K562 (cell line): ENCODE results near the gene ZSWIM7.

Experiments
- CTCF ChIP-seq, 3 experiments: IDR thresholded peaks in 2 of 3; conservative IDR thresholded peaks in 1 of 3; 2 replicates each; pipeline ENCODE4 v1.5.1; 2011 to 2012; ENCODE audit warnings: low read length in 3 of 3, mild to moderate bottlenecking in 3 of 3, control low read depth in 2 of 3, improper control_type of control experiment in 1 of 3, inconsistent platforms in 1 of 3, low read depth in 1 of 3, mixed read lengths in 1 of 3, moderate library complexity in 1 of 3; ENCODE audit not compliant: insufficient read depth in 2 of 3
- ELF4 ChIP-seq: fragments of 450-650 bp; formaldehyde crosslinking; IDR thresholded peaks from 2 replicates; pipeline ENCODE4 v1.4.0; 2022; ENCODE audit warnings: missing genetic modification characterization
- FOXO4 ChIP-seq: fragments of 450-650 bp; formaldehyde crosslinking; IDR thresholded peaks from 2 replicates; pipeline ENCODE4 v1.4.0; 2020; ENCODE audit warnings: mild to moderate bottlenecking, moderate library complexity
- JUNB ChIP-seq: fragments of 450-650 bp; formaldehyde crosslinking; conservative IDR thresholded peaks from 2 replicates; pipeline ENCODE4 v1.4.0; 2020; ENCODE audit warnings: mild to moderate bottlenecking
- KAT2B ChIP-seq: IDR thresholded peaks from one replicate; pipeline ENCODE4 v1.6.1; 2012; ENCODE audit warnings: low read depth, mild to moderate bottlenecking, control low read depth, inconsistent platforms, low read length, moderate library complexity
- PHB2 ChIP-seq: fragments of 450-650 bp; IDR thresholded peaks from 2 replicates; pipeline ENCODE4 v1.6.1; 2017; ENCODE audit warnings: low read depth
- YY1 ChIP-seq, 3 experiments: IDR thresholded peaks; 2 replicates each; pipeline ENCODE4 v1.6.1; 2011; ENCODE audit warnings: low read length in 2 of 3, mild to moderate bottlenecking in 2 of 3, moderate library complexity in 2 of 3, borderline replicate concordance in 1 of 3, control low read depth in 1 of 3, low read depth in 1 of 3; ENCODE audit not compliant: insufficient read depth in 3 of 3, insufficient replicate concordance in 2 of 3, control insufficient read depth in 1 of 3, insufficient read length in 1 of 3; ENCODE audit errors: extremely low read depth in 1 of 3
- ZNF212 ChIP-seq: fragments of 450-650 bp; formaldehyde crosslinking; IDR thresholded peaks from 2 replicates; pipeline ENCODE4 v1.4.0; 2020; ENCODE audit warnings: mild to moderate bottlenecking
- TF ChIP-seq, protein P1 (sequence below): sonication (generic); formaldehyde crosslinking; IDR thresholded peaks from 2 replicates; pipeline ENCODE4 v1.8.1; 2023; ENCODE audit warnings: mild to moderate bottlenecking, missing genetic modification reagents, moderate library complexity
- TF ChIP-seq, protein P2 (sequence below): sonication (generic); formaldehyde crosslinking; IDR thresholded peaks from 2 replicates; pipeline ENCODE4 v1.8.1; 2023; ENCODE audit warnings: mild to moderate bottlenecking, missing genetic modification reagents
- TF ChIP-seq, protein P3 (sequence below), 2 experiments: fragments of 250-450 bp in 1 of 2; fragments of 450-650 bp in 1 of 2; sonication (Bioruptor Pico) in 1 of 2; IDR thresholded peaks; 2 replicates each; pipeline versions ENCODE4 v1.6.1 to v1.8.0; 2016 to 2021; ENCODE audit warnings: mild to moderate bottlenecking in 2 of 2, moderate library complexity in 2 of 2, missing compliant biosample characterization in 1 of 2, missing genetic modification characterization in 1 of 2

DNA sequence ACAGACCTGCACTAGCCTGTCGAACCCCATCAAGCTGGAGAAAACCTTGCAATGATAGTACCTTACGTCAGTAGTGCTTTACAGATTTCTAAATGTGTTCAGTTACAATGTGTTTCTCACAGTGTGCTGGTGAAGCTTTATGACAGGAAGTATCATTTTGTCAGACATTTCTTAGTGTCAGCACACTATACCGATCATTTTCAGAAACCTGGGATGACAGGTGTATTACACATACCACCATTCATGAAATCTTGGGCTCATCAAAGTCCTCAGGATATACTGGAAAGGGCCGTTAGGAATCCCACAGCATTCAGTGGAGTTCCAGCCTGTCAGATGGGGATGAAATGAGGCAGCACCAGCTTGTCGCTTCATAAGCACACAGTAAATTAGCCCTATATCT lies 27.4 kb upstream of the ZSWIM7 start:
- TF ChIP-seq, protein P1, sequence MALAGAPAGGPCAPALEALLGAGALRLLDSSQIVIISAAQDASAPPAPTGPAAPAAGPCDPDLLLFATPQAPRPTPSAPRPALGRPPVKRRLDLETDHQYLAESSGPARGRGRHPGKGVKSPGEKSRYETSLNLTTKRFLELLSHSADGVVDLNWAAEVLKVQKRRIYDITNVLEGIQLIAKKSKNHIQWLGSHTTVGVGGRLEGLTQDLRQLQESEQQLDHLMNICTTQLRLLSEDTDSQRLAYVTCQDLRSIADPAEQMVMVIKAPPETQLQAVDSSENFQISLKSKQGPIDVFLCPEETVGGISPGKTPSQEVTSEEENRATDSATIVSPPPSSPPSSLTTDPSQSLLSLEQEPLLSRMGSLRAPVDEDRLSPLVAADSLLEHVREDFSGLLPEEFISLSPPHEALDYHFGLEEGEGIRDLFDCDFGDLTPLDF, result no peak
- TF ChIP-seq ELF4 (CRISPR knock-in tag) (no peak), YY1 (IDR thresholded peaks at IDR 0.05; ENCODE audit: borderline replicate concordance in 1 of 3, control insufficient read depth in 1 of 3, extremely low read depth in 1 of 3, insufficient read depth in 3 of 3, insufficient read length in 1 of 3, insufficient replicate concordance in 2 of 3, low read depth in 1 of 3, low read length in 2 of 3) (no peak), ZNF212 (CRISPR knock-in tag) (no peak), FOXO4 (CRISPR knock-in tag) (no peak), JUNB (CRISPR knock-in tag) (no peak), KAT2B (no peak), CTCF (IDR thresholded peaks at IDR 0.05 in 2 of 3, conservative IDR thresholded peaks at IDR 0.05 in 1 of 3; ENCODE audit: insufficient read depth in 2 of 3, low read depth in 1 of 3, low read length in 3 of 3) (no peak), PHB2 (no peak)
- TF ChIP-seq, protein P2, sequence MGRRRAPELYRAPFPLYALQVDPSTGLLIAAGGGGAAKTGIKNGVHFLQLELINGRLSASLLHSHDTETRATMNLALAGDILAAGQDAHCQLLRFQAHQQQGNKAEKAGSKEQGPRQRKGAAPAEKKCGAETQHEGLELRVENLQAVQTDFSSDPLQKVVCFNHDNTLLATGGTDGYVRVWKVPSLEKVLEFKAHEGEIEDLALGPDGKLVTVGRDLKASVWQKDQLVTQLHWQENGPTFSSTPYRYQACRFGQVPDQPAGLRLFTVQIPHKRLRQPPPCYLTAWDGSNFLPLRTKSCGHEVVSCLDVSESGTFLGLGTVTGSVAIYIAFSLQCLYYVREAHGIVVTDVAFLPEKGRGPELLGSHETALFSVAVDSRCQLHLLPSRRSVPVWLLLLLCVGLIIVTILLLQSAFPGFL, result no peak
- TF ChIP-seq, protein P3, sequence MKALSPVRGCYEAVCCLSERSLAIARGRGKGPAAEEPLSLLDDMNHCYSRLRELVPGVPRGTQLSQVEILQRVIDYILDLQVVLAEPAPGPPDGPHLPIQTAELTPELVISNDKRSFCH (CRISPR knock-in tag; IDR thresholded peaks at IDR 0.05), result no peak
- TF ChIP-seq, protein P3 (tag; IDR thresholded peaks at IDR 0.05), result no peak
